ENCODE data around the gene TIMM21. TPM values are rescaled to one million over a fixed set of nuclear protein-coding genes. Genes with fewer than 3 reads are reported as not detected.
A peak's percentile ranks its signal among the peaks of the same experiment; 100 is the strongest.

TIMM21 gene
- total RNA-seq, 1 experiment from 2014 or later: 15.6 TPM

DNA sequence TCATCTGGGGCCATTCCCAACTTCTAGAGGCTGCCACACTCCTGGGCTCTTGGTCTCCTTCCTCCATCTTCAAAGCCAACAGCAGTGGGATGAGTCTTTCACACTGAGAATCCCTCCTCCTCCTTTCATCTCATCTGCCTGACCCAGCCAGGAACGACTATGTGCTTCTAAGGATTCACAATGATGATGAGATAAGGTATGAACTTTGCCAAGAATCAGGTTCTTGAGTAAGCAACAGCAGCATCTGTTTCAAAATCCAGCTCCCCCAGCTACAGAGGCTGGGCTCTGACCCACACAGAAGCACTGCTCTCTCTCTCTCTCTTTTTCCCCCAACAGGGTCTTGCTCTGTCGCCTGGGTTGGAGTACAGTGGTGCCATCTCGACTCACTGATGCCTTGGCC is 46.4 kb downstream of the TIMM21 start:
- Mint-ChIP-seq H3K4me1 (ENCODE audit: low read depth, unreplicated experiment) (peaks cover 9% of the 10 kb centered on the region), H3K36me3 (ENCODE audit: insufficient read depth, unreplicated experiment) (peaks cover 6% of the 10 kb centered on the region), H3K27me3 (ENCODE audit: insufficient read depth, unreplicated experiment) (no peaks in the 10 kb centered on the region), H3K4me3 (ENCODE audit: unreplicated experiment) (no peak overlapping the region), H3K27ac (ENCODE audit: unreplicated experiment) (peak overlapping the region; percentile 30), H3K9me3 (ENCODE audit: unreplicated experiment) (no peaks in the 10 kb centered on the region)
- intact Hi-C loops (cut with micrococcal nuclease; ENCODE audit: unreplicated experiment): loop anchor here (5.0 kb wide), 1 partner anchor 47 kb away; the partner anchor contains the start of genes FBXO15 and TIMM21
- Histone ChIP-seq H3K36me3 (ENCODE audit: control insufficient read depth, insufficient read depth, low read length) (no peaks in the 10 kb centered on the region), H3K4me3 (ENCODE audit: low read depth, low read length) (no peak overlapping the region), H3K27me3 (replicated peaks; ENCODE audit: control insufficient read depth, insufficient read depth, low read length) (no peaks in the 10 kb centered on the region), H3K4me1 (no peaks in the 10 kb centered on the region), H3K9me3 (no peaks in the 10 kb centered on the region)
- ChIA-PET POLR2A (no interaction called here), CTCF (interaction anchor here (0.8 to 1.3 kb wide), 2 partner anchors 148 to 357 kb away, joined by 3 to 4 read pairs; no protein-coding TSS in a partner anchor)
- TF ChIP-seq, protein P1, sequence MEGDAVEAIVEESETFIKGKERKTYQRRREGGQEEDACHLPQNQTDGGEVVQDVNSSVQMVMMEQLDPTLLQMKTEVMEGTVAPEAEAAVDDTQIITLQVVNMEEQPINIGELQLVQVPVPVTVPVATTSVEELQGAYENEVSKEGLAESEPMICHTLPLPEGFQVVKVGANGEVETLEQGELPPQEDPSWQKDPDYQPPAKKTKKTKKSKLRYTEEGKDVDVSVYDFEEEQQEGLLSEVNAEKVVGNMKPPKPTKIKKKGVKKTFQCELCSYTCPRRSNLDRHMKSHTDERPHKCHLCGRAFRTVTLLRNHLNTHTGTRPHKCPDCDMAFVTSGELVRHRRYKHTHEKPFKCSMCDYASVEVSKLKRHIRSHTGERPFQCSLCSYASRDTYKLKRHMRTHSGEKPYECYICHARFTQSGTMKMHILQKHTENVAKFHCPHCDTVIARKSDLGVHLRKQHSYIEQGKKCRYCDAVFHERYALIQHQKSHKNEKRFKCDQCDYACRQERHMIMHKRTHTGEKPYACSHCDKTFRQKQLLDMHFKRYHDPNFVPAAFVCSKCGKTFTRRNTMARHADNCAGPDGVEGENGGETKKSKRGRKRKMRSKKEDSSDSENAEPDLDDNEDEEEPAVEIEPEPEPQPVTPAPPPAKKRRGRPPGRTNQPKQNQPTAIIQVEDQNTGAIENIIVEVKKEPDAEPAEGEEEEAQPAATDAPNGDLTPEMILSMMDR (IDR thresholded peaks at IDR 0.05; ENCODE audit: insufficient read depth in 1 of 2, low read depth in 1 of 2, low read length in 1 of 2, severe bottlenecking in 1 of 2, unreplicated experiment in 1 of 2): no peak
- peak in 1 of 2 experiments; percentile 14 for DNase-seq
- BruUV-seq (replicated peaks): no TSS peak

DNA sequence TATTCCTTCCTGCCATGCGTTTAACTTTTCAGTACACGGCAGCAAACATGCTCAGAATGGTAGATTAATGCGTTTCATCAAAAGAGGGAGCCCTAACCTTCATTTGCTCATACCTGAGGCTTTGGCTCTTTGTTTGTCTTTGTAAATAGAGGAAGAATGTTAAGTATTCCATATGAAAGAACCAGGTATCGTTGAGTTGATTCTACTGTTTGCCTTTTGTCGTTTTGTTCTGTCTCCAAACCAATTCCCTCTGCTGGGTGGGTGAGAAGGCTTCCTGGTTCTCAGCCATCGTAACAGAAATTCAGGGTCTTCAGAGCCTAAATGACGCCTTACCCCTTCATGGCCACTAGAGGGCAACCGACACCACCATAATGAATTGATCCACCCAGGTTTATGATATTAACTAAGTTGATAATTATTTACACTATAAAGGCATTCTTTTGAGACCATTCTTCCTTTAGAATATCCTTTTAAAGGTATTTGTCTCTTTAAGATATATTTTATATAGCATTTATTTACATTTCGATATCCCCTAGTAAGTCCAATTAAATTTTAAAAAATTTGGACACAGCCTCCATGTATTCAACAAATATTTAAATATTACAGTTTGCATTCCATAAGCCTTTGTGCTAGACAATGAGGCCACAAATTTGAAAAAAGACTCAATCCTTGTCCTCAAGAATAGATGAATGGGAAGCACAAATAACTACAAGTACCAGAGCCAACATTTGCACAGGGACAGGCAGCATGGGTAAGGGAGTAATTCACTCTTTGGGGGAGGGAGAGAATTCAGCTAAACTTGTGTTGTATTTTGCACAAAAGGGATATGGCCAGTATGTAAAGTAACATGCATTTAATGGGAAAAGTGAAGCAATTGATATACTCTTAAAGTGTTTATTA is 48.1 kb downstream of the TIMM21 start:
- BruUV-seq (replicated peaks): no TSS peak
- H3K9me3 Mint-ChIP-seq (ENCODE audit: unreplicated experiment): no peaks in the 10 kb centered on the region
- TF ChIP-seq, protein P1 (IDR thresholded peaks at IDR 0.05; ENCODE audit: insufficient read depth in 1 of 2, low read depth in 1 of 2, low read length in 1 of 2, severe bottlenecking in 1 of 2, unreplicated experiment in 1 of 2): peak; percentile 26 to 61
- peak overlapping the region; percentile 24; the same call in 1 of the 2 replicates for H3K4me3 ChIP-seq (ENCODE audit: low read depth, low read length)
- no peak overlapping the region for H3K27ac Mint-ChIP-seq (ENCODE audit: unreplicated experiment)
- H3K4me1 ChIP-seq: no peaks in the 10 kb centered on the region
- no peaks in the 10 kb centered on the region for H3K27me3 Mint-ChIP-seq (ENCODE audit: insufficient read depth, unreplicated experiment)
- peak overlapping the region; percentile 43 for H3K4me3 Mint-ChIP-seq (ENCODE audit: unreplicated experiment)
- peaks cover 9% of the 10 kb centered on the region for H3K4me1 Mint-ChIP-seq (ENCODE audit: low read depth, unreplicated experiment)
- no peaks in the 10 kb centered on the region for H3K36me3 ChIP-seq (ENCODE audit: control insufficient read depth, insufficient read depth, low read length)
- no peaks in the 10 kb centered on the region for H3K9me3 ChIP-seq
- ChIA-PET CTCF (interaction anchor here (1.4 kb wide), 1 partner anchor 146 kb away, joined by 3 read pairs; no protein-coding TSS in a partner anchor), POLR2A (no interaction called here)
- peaks cover 6% of the 10 kb centered on the region for H3K36me3 Mint-ChIP-seq (ENCODE audit: insufficient read depth, unreplicated experiment)
- peak; percentile 51 to 60 for DNase-seq
- H3K27me3 ChIP-seq (replicated peaks; ENCODE audit: control insufficient read depth, insufficient read depth, low read length): no peaks in the 10 kb centered on the region
- intact Hi-C loops (cut with micrococcal nuclease; ENCODE audit: unreplicated experiment): loop anchor here (1.0 to 2.0 kb wide), 6 partner anchors 24 to 297 kb away; no protein-coding TSS in a partner anchor

DNA sequence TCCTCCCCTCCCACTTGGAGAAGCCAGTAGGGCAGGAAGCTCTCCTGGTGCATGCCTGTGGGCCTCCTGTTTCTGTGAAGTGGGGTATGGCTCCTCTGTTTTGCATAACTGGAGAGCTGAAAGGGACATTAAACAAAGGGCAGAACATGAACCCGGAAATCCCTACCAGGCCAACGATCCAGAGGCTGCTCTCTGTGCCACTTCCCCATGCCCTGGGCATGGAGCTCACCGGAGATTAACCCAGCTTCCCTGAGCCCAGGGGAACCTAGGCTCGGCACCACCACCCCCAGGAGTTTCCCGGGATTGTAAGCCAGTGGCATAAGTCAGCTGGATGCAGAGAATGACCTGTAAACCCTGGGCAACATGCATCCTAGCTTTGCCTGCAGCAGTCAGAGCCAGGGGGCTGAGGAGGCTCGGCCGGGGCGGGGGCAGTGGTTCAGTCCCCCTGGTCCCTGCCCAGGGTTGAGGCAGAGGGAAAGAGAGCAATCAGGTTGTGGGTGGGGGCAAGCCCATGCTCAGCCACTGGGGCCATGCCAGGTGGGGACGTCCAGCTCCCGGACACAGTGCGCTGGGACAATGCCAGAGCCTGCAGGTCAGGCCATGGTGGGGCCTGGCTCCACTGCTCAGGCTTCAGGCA is 49.5 kb downstream of the TIMM21 start:
- ChIA-PET CTCF (interaction anchor here (0.6 to 1.4 kb wide), 3 partner anchors 44 to 145 kb away, joined by 3 read pairs; no protein-coding TSS in a partner anchor), POLR2A (no interaction called here)
- Mint-ChIP-seq H3K36me3 (ENCODE audit: insufficient read depth, unreplicated experiment) (peaks cover 6% of the 10 kb centered on the region), H3K9me3 (ENCODE audit: unreplicated experiment) (no peaks in the 10 kb centered on the region), H3K4me1 (ENCODE audit: low read depth, unreplicated experiment) (peaks cover 9% of the 10 kb centered on the region), H3K4me3 (ENCODE audit: unreplicated experiment) (no peak overlapping the region), H3K27ac (ENCODE audit: unreplicated experiment) (no peak overlapping the region), H3K27me3 (ENCODE audit: insufficient read depth, unreplicated experiment) (no peaks in the 10 kb centered on the region)
- DNase-seq: no peak
- no peaks in the 10 kb centered on the region for H3K9me3 ChIP-seq
- intact Hi-C loops (cut with micrococcal nuclease; ENCODE audit: unreplicated experiment): loop anchor here (2.0 kb wide), 1 partner anchor 45 kb away; no protein-coding TSS in a partner anchor
- H3K4me3 ChIP-seq (ENCODE audit: low read depth, low read length): no peak overlapping the region
- TF ChIP-seq, protein P1 (IDR thresholded peaks at IDR 0.05; ENCODE audit: insufficient read depth in 1 of 2, low read depth in 1 of 2, low read length in 1 of 2, severe bottlenecking in 1 of 2, unreplicated experiment in 1 of 2): no peak
- no TSS peak for BruUV-seq (replicated peaks)
- no peaks in the 10 kb centered on the region for H3K27me3 ChIP-seq (replicated peaks; ENCODE audit: control insufficient read depth, insufficient read depth, low read length)
- H3K36me3 ChIP-seq (ENCODE audit: control insufficient read depth, insufficient read depth, low read length): no peaks in the 10 kb centered on the region
- H3K4me1 ChIP-seq: no peaks in the 10 kb centered on the region

All from Caco-2 (cell line).